ENCODE measurements around the gene PTPRJ.

The PTPRJ gene

DNA sequence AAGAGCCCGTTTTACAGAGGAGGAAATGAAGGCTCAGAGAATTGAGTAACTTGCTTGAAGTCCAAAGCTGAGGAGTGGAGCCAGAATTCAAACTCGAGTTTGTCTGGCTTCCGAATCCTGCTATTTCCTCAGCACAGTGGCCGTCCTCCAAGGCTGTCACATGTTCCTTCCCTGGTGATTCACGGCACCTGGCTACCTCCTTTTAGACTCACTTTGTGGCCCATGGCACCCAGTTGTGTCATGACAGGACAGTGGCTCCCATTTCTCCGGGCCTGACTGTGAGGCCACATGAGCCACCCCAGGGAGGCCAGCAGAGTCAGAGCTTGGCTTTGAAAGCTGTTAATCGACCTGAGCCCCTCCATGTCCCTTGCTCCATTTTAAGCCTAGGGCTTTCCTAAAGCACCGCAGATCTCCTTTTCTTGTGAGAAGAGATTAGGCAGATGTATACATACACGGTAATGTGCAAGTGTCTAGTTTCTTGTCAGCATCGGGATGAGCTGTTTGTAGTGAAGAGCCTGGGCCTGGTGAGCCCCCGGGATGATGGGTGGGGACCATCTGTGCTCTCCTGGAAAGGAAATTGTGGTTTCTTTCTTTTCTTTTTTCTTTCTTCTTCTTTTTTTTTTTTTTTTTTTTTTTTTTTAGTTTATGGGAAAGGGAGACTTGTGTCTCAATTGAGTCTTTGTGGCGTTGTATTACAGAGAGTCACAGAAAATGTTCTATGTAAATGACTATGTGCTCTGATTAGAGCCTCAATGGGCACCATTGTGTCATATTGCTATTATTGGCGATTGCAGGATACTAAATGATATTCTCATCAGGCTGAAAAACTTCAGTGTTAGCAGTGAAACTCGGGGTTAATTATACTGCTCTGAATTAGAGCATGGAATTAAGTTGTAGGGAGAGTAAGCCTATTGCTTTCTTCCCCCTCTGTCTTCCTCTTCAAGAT, 54.8 kb downstream of the PTPRJ start:
- DNase-seq = no peak
- Histone ChIP-seq H3K27me3 (replicated peaks; ENCODE audit: control insufficient read depth, insufficient read depth, low read length, poor library complexity, severe bottlenecking) (no peaks in the 10 kb centered on the region), H3K27ac (ENCODE audit: insufficient read depth, low read length, poor library complexity, severe bottlenecking) (no peak overlapping the region), H3K4me1 (ENCODE audit: control insufficient read depth, insufficient read depth, low read length, poor library complexity, severe bottlenecking) (peaks cover 11% of the 10 kb centered on the region), H3K4me3 (ENCODE audit: insufficient read depth, low read depth, low read length, poor library complexity, severe bottlenecking) (no peak overlapping the region), H3K9me3 (ENCODE audit: control insufficient read depth, low read length) (no peaks in the 10 kb centered on the region), H3K36me3 (ENCODE audit: control insufficient read depth, insufficient read depth, low read length) (no peaks in the 10 kb centered on the region)

GRCh38 chr11:48036011-48036410, 55.7 kb downstream of the PTPRJ start:
- H3K4me1 ChIP-seq (ENCODE audit: control insufficient read depth, insufficient read depth, low read length, poor library complexity, severe bottlenecking) = peaks cover 11% of the 10 kb centered on the region
- H3K36me3 ChIP-seq (ENCODE audit: control insufficient read depth, insufficient read depth, low read length) = no peaks in the 10 kb centered on the region
- DNase-seq = no peak
- H3K9me3 ChIP-seq (ENCODE audit: control insufficient read depth, low read length) = no peaks in the 10 kb centered on the region
- no peak overlapping the region for H3K27ac ChIP-seq (ENCODE audit: insufficient read depth, low read length, poor library complexity, severe bottlenecking)
- H3K27me3 ChIP-seq (replicated peaks; ENCODE audit: control insufficient read depth, insufficient read depth, low read length, poor library complexity, severe bottlenecking) = no peaks in the 10 kb centered on the region
- H3K4me3 ChIP-seq (ENCODE audit: insufficient read depth, low read depth, low read length, poor library complexity, severe bottlenecking) = no peak overlapping the region

DNA sequence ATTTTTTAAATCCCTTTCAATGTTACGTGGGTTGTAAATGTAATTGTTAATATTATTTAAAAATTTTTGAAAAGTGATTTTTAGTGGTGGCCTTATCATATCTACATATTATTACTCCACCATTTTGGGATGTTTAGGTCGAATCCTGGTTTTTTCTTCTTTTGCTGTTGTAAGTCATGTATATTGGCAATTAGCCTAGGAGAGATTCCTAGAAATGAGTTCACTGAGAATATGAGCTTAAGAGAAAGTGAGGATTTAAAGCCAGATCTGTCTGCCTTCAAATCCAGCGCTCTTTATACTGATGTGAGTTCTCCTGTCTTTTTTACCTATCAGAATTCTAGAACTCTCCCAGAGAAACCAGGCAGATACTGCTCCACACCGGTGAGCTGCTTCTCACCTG, 56.1 kb downstream of the PTPRJ start:
- Histone ChIP-seq H3K27ac (ENCODE audit: insufficient read depth, low read length, poor library complexity, severe bottlenecking) (no peak overlapping the region), H3K27me3 (replicated peaks; ENCODE audit: control insufficient read depth, insufficient read depth, low read length, poor library complexity, severe bottlenecking) (no peaks in the 10 kb centered on the region), H3K4me3 (ENCODE audit: insufficient read depth, low read depth, low read length, poor library complexity, severe bottlenecking) (no peak overlapping the region), H3K4me1 (ENCODE audit: control insufficient read depth, insufficient read depth, low read length, poor library complexity, severe bottlenecking) (peaks cover 11% of the 10 kb centered on the region), H3K9me3 (ENCODE audit: control insufficient read depth, low read length) (no peaks in the 10 kb centered on the region), H3K36me3 (ENCODE audit: control insufficient read depth, insufficient read depth, low read length) (no peaks in the 10 kb centered on the region)
- no peak for DNase-seq

GRCh38 chr11:48037709-48038468, 57.5 kb downstream of the PTPRJ start:
- DNase-seq = no peak
- Histone ChIP-seq H3K9me3 (ENCODE audit: control insufficient read depth, low read length) (no peaks in the 10 kb centered on the region), H3K27ac (ENCODE audit: insufficient read depth, low read length, poor library complexity, severe bottlenecking) (no peak overlapping the region), H3K4me3 (ENCODE audit: insufficient read depth, low read depth, low read length, poor library complexity, severe bottlenecking) (no peak overlapping the region), H3K4me1 (ENCODE audit: control insufficient read depth, insufficient read depth, low read length, poor library complexity, severe bottlenecking) (peaks cover 14% of the 10 kb centered on the region), H3K36me3 (ENCODE audit: control insufficient read depth, insufficient read depth, low read length) (no peaks in the 10 kb centered on the region), H3K27me3 (replicated peaks; ENCODE audit: control insufficient read depth, insufficient read depth, low read length, poor library complexity, severe bottlenecking) (no peaks in the 10 kb centered on the region)

DNA sequence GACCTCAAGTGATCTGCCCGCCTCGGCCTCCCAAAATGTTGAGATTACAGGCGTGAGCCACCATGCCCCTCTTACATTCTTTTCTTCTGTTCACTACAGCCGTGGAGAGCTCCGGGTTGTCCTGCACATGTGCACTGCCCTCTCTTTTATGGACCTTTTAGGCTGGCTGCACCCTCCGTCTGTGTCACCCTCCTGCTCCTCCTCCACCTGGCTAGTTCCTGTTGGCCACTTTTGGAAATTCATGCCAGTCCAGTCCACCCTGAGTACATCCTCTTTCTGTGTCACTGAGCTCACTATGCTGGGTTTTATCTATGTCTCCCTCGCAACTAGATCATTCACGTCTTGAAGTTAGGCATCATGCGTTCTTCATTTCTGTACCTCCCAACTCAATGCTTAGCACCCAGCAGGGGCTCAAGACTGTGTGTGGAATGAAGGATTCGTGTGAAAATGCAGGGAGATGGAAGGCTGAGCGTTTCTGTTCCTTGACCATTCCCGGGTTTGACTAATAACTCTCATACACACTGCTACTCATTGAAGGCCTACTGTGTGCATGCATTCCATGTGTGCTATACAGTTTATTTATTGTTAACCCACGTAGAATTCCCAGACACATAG, 60.6 kb downstream of the PTPRJ start:
- Histone ChIP-seq H3K9me3 (ENCODE audit: control insufficient read depth, low read length) (no peaks in the 10 kb centered on the region), H3K36me3 (ENCODE audit: control insufficient read depth, insufficient read depth, low read length) (no peaks in the 10 kb centered on the region), H3K4me1 (ENCODE audit: control insufficient read depth, insufficient read depth, low read length, poor library complexity, severe bottlenecking) (peaks cover 17% of the 10 kb centered on the region), H3K27ac (ENCODE audit: insufficient read depth, low read length, poor library complexity, severe bottlenecking) (no peak overlapping the region), H3K4me3 (ENCODE audit: insufficient read depth, low read depth, low read length, poor library complexity, severe bottlenecking) (no peak overlapping the region), H3K27me3 (replicated peaks; ENCODE audit: control insufficient read depth, insufficient read depth, low read length, poor library complexity, severe bottlenecking) (no peaks in the 10 kb centered on the region)
- no peak for DNase-seq

DNA sequence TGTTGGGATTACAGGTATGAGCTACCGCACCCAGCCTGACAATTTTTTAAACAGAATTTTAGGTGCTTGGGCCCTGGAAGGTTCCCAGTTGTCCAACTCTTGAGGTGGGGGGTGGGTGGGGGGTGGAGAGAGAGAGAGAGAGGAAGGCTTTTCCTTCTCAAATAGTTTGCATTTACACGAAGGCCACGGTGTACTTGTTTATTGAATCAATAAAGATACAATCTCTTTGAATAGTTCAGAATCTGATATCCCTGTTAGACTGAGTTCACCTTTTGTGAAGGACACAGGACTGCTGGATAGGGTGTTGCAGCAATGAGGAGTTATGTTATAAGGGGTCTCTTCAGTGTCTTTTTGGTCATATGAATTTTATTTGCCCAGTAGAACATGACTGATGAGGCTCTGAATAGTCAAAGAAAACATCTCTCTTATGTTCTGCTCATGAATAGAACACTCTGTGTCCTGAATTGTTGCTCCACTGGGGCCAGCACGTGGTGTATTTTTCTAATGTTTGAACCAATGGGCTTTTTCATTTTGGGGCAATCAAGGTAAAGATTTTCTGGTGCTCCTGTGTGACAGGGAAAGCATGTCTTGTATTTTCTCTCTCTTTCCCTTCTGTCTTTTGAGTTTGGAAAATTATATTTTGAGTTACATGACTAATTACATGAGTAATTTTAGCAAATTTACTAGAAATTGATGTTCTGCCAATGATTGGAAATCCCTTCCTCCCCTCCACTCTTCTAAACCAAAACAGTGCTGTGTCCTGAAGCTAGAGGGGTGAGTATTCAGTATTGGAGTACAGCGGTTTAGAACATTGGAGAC, 61.7 kb downstream of the PTPRJ start:
- no peak for DNase-seq
- no peaks in the 10 kb centered on the region for H3K36me3 ChIP-seq (ENCODE audit: control insufficient read depth, insufficient read depth, low read length)
- H3K4me1 ChIP-seq (ENCODE audit: control insufficient read depth, insufficient read depth, low read length, poor library complexity, severe bottlenecking) = peaks cover 17% of the 10 kb centered on the region
- no peaks in the 10 kb centered on the region for H3K27me3 ChIP-seq (replicated peaks; ENCODE audit: control insufficient read depth, insufficient read depth, low read length, poor library complexity, severe bottlenecking)
- no peaks in the 10 kb centered on the region for H3K9me3 ChIP-seq (ENCODE audit: control insufficient read depth, low read length)
- no peak overlapping the region for H3K27ac ChIP-seq (ENCODE audit: insufficient read depth, low read length, poor library complexity, severe bottlenecking)
- H3K4me3 ChIP-seq (ENCODE audit: insufficient read depth, low read depth, low read length, poor library complexity, severe bottlenecking) = no peak overlapping the region

GRCh38 chr11:48043111-48043990, 63.0 kb downstream of the PTPRJ start:
- H3K27me3 ChIP-seq (replicated peaks; ENCODE audit: control insufficient read depth, insufficient read depth, low read length, poor library complexity, severe bottlenecking) = no peaks in the 10 kb centered on the region
- H3K4me1 ChIP-seq (ENCODE audit: control insufficient read depth, insufficient read depth, low read length, poor library complexity, severe bottlenecking) = peaks cover 17% of the 10 kb centered on the region
- no peaks in the 10 kb centered on the region for H3K9me3 ChIP-seq (ENCODE audit: control insufficient read depth, low read length)
- no peak overlapping the region for H3K27ac ChIP-seq (ENCODE audit: insufficient read depth, low read length, poor library complexity, severe bottlenecking)
- no peak overlapping the region for H3K4me3 ChIP-seq (ENCODE audit: insufficient read depth, low read depth, low read length, poor library complexity, severe bottlenecking)
- DNase-seq = no peak
- no peaks in the 10 kb centered on the region for H3K36me3 ChIP-seq (ENCODE audit: control insufficient read depth, insufficient read depth, low read length)

- no peak overlapping the region for H3K4me3 ChIP-seq (ENCODE audit: insufficient read depth, low read depth, low read length, poor library complexity, severe bottlenecking)
- peaks cover 17% of the 10 kb centered on the region for H3K4me1 ChIP-seq (ENCODE audit: control insufficient read depth, insufficient read depth, low read length, poor library complexity, severe bottlenecking)
- DNase-seq = no peak
- H3K9me3 ChIP-seq (ENCODE audit: control insufficient read depth, low read length) = no peaks in the 10 kb centered on the region
- no peaks in the 10 kb centered on the region for H3K27me3 ChIP-seq (replicated peaks; ENCODE audit: control insufficient read depth, insufficient read depth, low read length, poor library complexity, severe bottlenecking)
- no peaks in the 10 kb centered on the region for H3K36me3 ChIP-seq (ENCODE audit: control insufficient read depth, insufficient read depth, low read length)
- no peak overlapping the region for H3K27ac ChIP-seq (ENCODE audit: insufficient read depth, low read length, poor library complexity, severe bottlenecking)
These were observed 63.7 kb downstream of the PTPRJ start for GRCh38 chr11:48043991-48044512.

DNA sequence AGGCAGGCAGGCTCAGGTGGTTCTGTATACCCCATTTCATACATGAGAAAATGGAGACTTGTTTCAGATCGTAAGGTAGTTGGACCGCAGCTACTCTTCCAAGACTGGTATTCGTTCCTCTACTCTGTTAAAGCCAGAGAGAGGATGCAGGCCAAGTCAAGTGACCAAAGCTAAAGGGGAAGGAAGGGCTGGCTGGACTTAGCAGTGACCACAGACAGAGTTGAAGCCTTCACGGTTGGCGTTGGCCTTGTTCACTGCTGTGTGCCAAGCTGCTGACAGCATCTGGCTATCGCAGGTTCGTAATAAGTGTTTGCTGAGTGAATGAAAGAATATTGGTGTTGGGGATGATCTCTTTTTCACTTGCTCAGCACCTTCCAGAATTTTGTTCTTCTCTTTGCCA, 64.2 kb downstream of the PTPRJ start:
- Histone ChIP-seq H3K4me1 (ENCODE audit: control insufficient read depth, insufficient read depth, low read length, poor library complexity, severe bottlenecking) (peaks cover 17% of the 10 kb centered on the region), H3K36me3 (ENCODE audit: control insufficient read depth, insufficient read depth, low read length) (no peaks in the 10 kb centered on the region), H3K9me3 (ENCODE audit: control insufficient read depth, low read length) (no peaks in the 10 kb centered on the region), H3K27me3 (replicated peaks; ENCODE audit: control insufficient read depth, insufficient read depth, low read length, poor library complexity, severe bottlenecking) (no peaks in the 10 kb centered on the region), H3K4me3 (ENCODE audit: insufficient read depth, low read depth, low read length, poor library complexity, severe bottlenecking) (no peak overlapping the region), H3K27ac (ENCODE audit: insufficient read depth, low read length, poor library complexity, severe bottlenecking) (no peak overlapping the region)
- DNase-seq = no peak
